Epithelial cell of esophagus (primary cell): ENCODE measurements around the gene FIBCD1.

Experiments used
- DNase-seq: peaks from one replicate; pipeline ENCODE4 v3.0.0; 2010; ENCODE audit warnings: low read depth
- H3K4me3 ChIP-seq: 2 replicates; pipeline ENCODE4 v1.5.1; 2011; ENCODE audit warnings: mild to moderate bottlenecking, low read length, control low read depth
- CTCF ChIP-seq: IDR thresholded peaks from 2 replicates; pipeline ENCODE4 v1.5.1; 2011; ENCODE audit warnings: low read depth, mild to moderate bottlenecking, low read length, control low read depth, inconsistent platforms; ENCODE audit not compliant: insufficient read depth; ENCODE audit errors: missing control alignments

The FIBCD1 gene

GRCh38 chr9:130974697-130975096 is 35.6 kb upstream of the FIBCD1 start:
- no peak overlapping the region for H3K4me3 ChIP-seq
- TF ChIP-seq CTCF: no peak
- DNase-seq: no peak

- no peak for DNase-seq
- TF ChIP-seq CTCF: no peak
- no peak overlapping the region for H3K4me3 ChIP-seq
These were observed 34.7 kb upstream of the FIBCD1 start for GRCh38 chr9:130973686-130974281.

GRCh38 chr9:130972957-130973685 is 34.1 kb upstream of the FIBCD1 start:
- no peak overlapping the region for H3K4me3 ChIP-seq
- no peak for DNase-seq
- TF ChIP-seq CTCF: no peak

- no peak for TF ChIP-seq CTCF
- no peak for DNase-seq
- H3K4me3 ChIP-seq: no peak overlapping the region
These were observed 33.4 kb upstream of the FIBCD1 start for GRCh38 chr9:130972277-130972956.

GRCh38 chr9:130971294-130971849 is 32.3 kb upstream of the FIBCD1 start:
- no peak overlapping the region for H3K4me3 ChIP-seq
- TF ChIP-seq CTCF: no peak
- no peak for DNase-seq

- H3K4me3 ChIP-seq: no peak overlapping the region
- TF ChIP-seq CTCF: no peak
- no peak for DNase-seq
These were observed 31.8 kb upstream of the FIBCD1 start for GRCh38 chr9:130970855-130971254.

- no peak for TF ChIP-seq CTCF
- no peak for DNase-seq
- H3K4me3 ChIP-seq: no peak overlapping the region
These were observed 31.0 kb upstream of the FIBCD1 start for GRCh38 chr9:130970052-130970451.
